GM12878 (cell line): Measurements from ENCODE around the gene AQP2. TPM values are rescaled to one million over a fixed set of nuclear protein-coding genes. Genes with fewer than 3 reads are reported as not detected.
A peak's percentile ranks its signal among the peaks of the same experiment; 100 is the strongest.
"Not testable (repeated sequence)": the region's sequence is repeated elsewhere in the genome, so short reads cannot be mapped to it uniquely, and the experiment has no call there.

ENCODE experiments used
- ATAC-seq: fragments of 200-7000 bp; cut with Tn5 transposase; 3 replicates; pipeline ENCODE4 v1.9.1; 2020; ENCODE audit warnings: mild to moderate bottlenecking, moderate library complexity
- BruUV-seq: library from RNA; stranded (reverse); fragments of 400-500 nt; replicated peaks from 2 replicates; lab custom pipeline; 2021; lab: Mats Ljungman, UMichigan
- CTCF ChIA-PET: fragments of 300-600 bp; sonication (Branson Sonifier 250); formaldehyde crosslinking; extraction: SDS; loops from one replicate; lab custom pipeline; 2021; ENCODE audit warnings: inconsistent platforms; lab: Yijun Ruan, JAX
- POLR2A ChIA-PET: fragments of 350-600 bp; formaldehyde crosslinking; extraction: SDS; loops from one replicate; lab custom pipeline; 2021; ENCODE audit warnings: inconsistent platforms; lab: Charles Lee
- RAD21 ChIA-PET: fragments of 300-600 bp; sonication (Branson Sonifier 250); formaldehyde crosslinking; loops from one replicate; lab custom pipeline; 2023; ENCODE audit warnings: antibody characterized with exemption; ENCODE audit not compliant: unreplicated experiment; lab: Charles Lee
- SMC1A ChIA-PET: fragments of 300-600 bp; sonication (Branson Sonifier 250); formaldehyde crosslinking; loops from one replicate; lab custom pipeline; 2023; ENCODE audit not compliant: unreplicated experiment, uncharacterized antibody; lab: Charles Lee
- DNase-seq: peaks from one replicate; pipeline ENCODE4 v3.0.0-alpha.2; 2011; ENCODE audit warnings: low read depth, low spot score
- FAIRE-seq: peaks from 3 replicates; lab custom pipeline; 2011; peaks lifted over from hg19 to GRCh38; lab: Jason Lieb, UNC
- H2AFZ ChIP-seq: 2 replicates; pipeline ENCODE4 v1.6.0; 2011; ENCODE audit warnings: low read depth, low read length, control low read depth; ENCODE audit not compliant: control insufficient read depth
- H3K27ac ChIP-seq: 2 replicates; pipeline ENCODE4 v1.5.1; 2011; ENCODE audit warnings: control low read depth; ENCODE audit not compliant: control insufficient read depth, insufficient read depth
- H3K27me3 ChIP-seq, 2 experiments: replicated peaks in 1 of 2; 2 replicates each; pipeline versions ENCODE4 v1.6.0 to v1.6.1; 2011; ENCODE audit warnings: low read length in 1 of 2; ENCODE audit not compliant: control insufficient read depth in 2 of 2, insufficient read depth in 2 of 2
- H3K36me3 ChIP-seq, 2 experiments: 2 replicates each; pipeline ENCODE4 v1.5.1; 2011; ENCODE audit warnings: low read length in 1 of 2; ENCODE audit not compliant: control insufficient read depth in 2 of 2, insufficient read depth in 2 of 2
- H3K4me1 ChIP-seq: 2 replicates; pipeline ENCODE4 v1.6.1; 2011; ENCODE audit warnings: mild to moderate bottlenecking, low read length, moderate library complexity, mixed read lengths; ENCODE audit not compliant: control insufficient read depth, insufficient read depth
- H3K4me2 ChIP-seq: 2 replicates; pipeline ENCODE4 v1.6.0; 2011; ENCODE audit warnings: control low read depth; ENCODE audit not compliant: control insufficient read depth, insufficient read depth
- H3K4me3 ChIP-seq: fragments of 200-600 bp; sonication (generic); 2 replicates; pipeline ENCODE4 v1.5.1; 2016
- H3K79me2 ChIP-seq: 2 replicates; pipeline ENCODE4 v1.6.0; 2011; ENCODE audit warnings: low read length; ENCODE audit not compliant: control insufficient read depth, insufficient read depth
- H3K9ac ChIP-seq: 2 replicates; pipeline ENCODE4 v1.8.0; 2011; ENCODE audit warnings: low read length, control low read depth, mixed read lengths; ENCODE audit not compliant: control insufficient read depth, insufficient read depth
- H3K9me3 ChIP-seq: replicated peaks from 3 replicates; pipeline ENCODE4 v1.5.1; 2011; ENCODE audit warnings: mild to moderate bottlenecking, low read length; ENCODE audit not compliant: control insufficient read depth, insufficient read depth
- H4K20me1 ChIP-seq: 2 replicates; pipeline ENCODE4 v1.6.0; 2011; ENCODE audit not compliant: control insufficient read depth, insufficient read depth
- EP300 ChIP-seq, 2 experiments: fragments of 150-350 bp in 1 of 2; IDR thresholded peaks; 2 replicates each; pipeline ENCODE4 v1.6.1; 2011 to 2012; ENCODE audit warnings: low read depth in 2 of 2, low read length in 2 of 2, borderline replicate concordance in 1 of 2, improper control_type of control experiment in 1 of 2, inconsistent platforms in 1 of 2; ENCODE audit not compliant: control insufficient read depth in 1 of 2
- HCFC1 ChIP-seq: fragments of 150-350 bp; IDR thresholded peaks from 2 replicates; pipeline ENCODE4 v1.6.1; 2014; ENCODE audit warnings: low read length
- HDAC6 ChIP-seq: fragments of 200-600 bp; sonication (generic); IDR thresholded peaks from one replicate; pipeline ENCODE4 v1.8.0; 2017; ENCODE audit warnings: antibody characterized with exemption; ENCODE audit not compliant: unreplicated experiment
- MLLT1 ChIP-seq: fragments of 450-650 bp; IDR thresholded peaks from 2 replicates; pipeline ENCODE4 v1.6.1; 2016; ENCODE audit warnings: mild to moderate bottlenecking
- PML ChIP-seq: IDR thresholded peaks from 2 replicates; pipeline ENCODE4 v1.6.1; 2012; ENCODE audit warnings: low read length, inconsistent platforms
- SMAD1 ChIP-seq: fragments of 450-650 bp; IDR thresholded peaks from 2 replicates; pipeline ENCODE4 v1.6.1; 2018; ENCODE audit warnings: mild to moderate bottlenecking, low read depth; ENCODE audit not compliant: partially characterized antibody
- TCF3 ChIP-seq: IDR thresholded peaks from 2 replicates; pipeline ENCODE4 v1.6.1; 2012; ENCODE audit warnings: low read depth, mild to moderate bottlenecking, low read length, borderline replicate concordance; ENCODE audit not compliant: insufficient read depth
- TCF7 ChIP-seq: IDR thresholded peaks from 2 replicates; pipeline ENCODE4 v1.6.1; 2014; ENCODE audit warnings: antibody characterized with exemption, borderline replicate concordance
- ZNF207 ChIP-seq: fragments of 450-650 bp; IDR thresholded peaks from 2 replicates; pipeline ENCODE4 v1.6.1; 2014; ENCODE audit warnings: antibody characterized with exemption, mild to moderate bottlenecking, borderline replicate concordance
- WGBS: methylation state at CpG from one replicate; pipeline ENCODE4 v1.1.6; 2016; ENCODE audit warnings: low lambda C conversion rate; ENCODE audit not compliant: insufficient replicate concordance, insufficient coverage; ENCODE audit errors: missing lambda C conversion rate; 5-methylcytosine and 5-hydroxymethylcytosine counted together
- in situ Hi-C: fragments of 300-500 bp; cut with MboI; formaldehyde crosslinking; loops from 9 replicates; pipeline ENCODE4 v1.14.3; 2018; ENCODE audit warnings: mixed read lengths
- intact Hi-C: fragments of 100-400 bp; cut with micrococcal nuclease; formaldehyde crosslinking; loops from one replicate; pipeline ENCODE4 v1.14.2; 2022; ENCODE audit not compliant: unreplicated experiment
- polyA plus RNA-seq, 11 experiments: library from polyadenylated mRNA; depleted of rRNA in 4 of 11; unstranded in 6 of 11; stranded (reverse) in 5 of 11; fragments of >200 nt; fragmentation: Nextera tagmentation in 4 of 11; fragmentation: Illumina TruSeq in 1 of 11; extraction: Ambion mirVana in 4 of 11; extraction: Trizol in 1 of 11; gene quantifications; 1 replicate in 1 of 11; 2 replicates in 10 of 11; pipeline versions ENCODE4 v1.2.1 to v1.2.3, GENCODE V29; 2011 to 2016; ENCODE audit warnings: inconsistent platforms in 2 of 11, missing spikeins in 2 of 11, low read depth in 1 of 11
- total RNA-seq, 4 experiments: library from RNA; depleted of rRNA in 3 of 4; stranded (reverse); fragments of >200 nt in 3 of 4; fragmentation: Illumina TruSeq in 1 of 4; extraction: Trizol in 1 of 4; gene quantifications; 2 replicates each; pipeline versions ENCODE4 v1.2.1 to v1.2.3, GENCODE V29; 2013 to 2021

Gene AQP2
- total and polyA plus RNA-seq, 10 of the 15 experiments (the other 5 are each of a cell fraction or from before 2014, with no cell fraction given), result not detected

GRCh38 chr12:49989400-49989799 is 38.9 kb downstream of the AQP2 start:
- H4K20me1 ChIP-seq, H3K9me3 ChIP-seq, H3K27me3 ChIP-seq, ATAC-seq, H3K9ac ChIP-seq, H2AFZ ChIP-seq, intact Hi-C loops, H3K4me1 ChIP-seq, H3K4me3 ChIP-seq, DNase-seq, POLR2A ChIA-PET, H3K79me2 ChIP-seq, FAIRE-seq, in situ Hi-C loops, H3K27ac ChIP-seq, RAD21 ChIA-PET, H3K4me2 ChIP-seq: not testable (repeated sequence)
- ChIA-PET SMC1A (interaction anchor here (1.3 kb wide), 1 partner anchor 36 kb away, joined by 3 read pairs; no protein-coding TSS in a partner anchor), CTCF (interaction anchor here (1.7 to 1.8 kb wide), 2 partner anchors 8 to 14 kb away, joined by 4 to 5 read pairs; no protein-coding TSS in a partner anchor)
- BruUV-seq, result TSS peak; percentile 74
- H3K36me3 ChIP-seq, result peaks cover 5 to 38% of the 10 kb centered on the region in 2 experiments
- 97% methylated on average over 2 of the region's 2 CpGs for WGBS

GRCh38 chr12:49990273-49990672 is 39.7 kb downstream of the AQP2 start:
- RAD21 ChIA-PET, result interaction anchor here (0.6 kb wide), 1 partner anchor 162 kb away, joined by 3 read pairs; the partner anchor contains the start of gene NCKAP5L
- no TSS peak for BruUV-seq

More at GRCh38 chr12:49990273-49990672, 39.7 kb downstream of the AQP2 start:
- in situ Hi-C loops, result no loop called here
- no peaks in the 10 kb centered on the region for H4K20me1 ChIP-seq
- ChIA-PET SMC1A (interaction anchor here (1.1 to 1.3 kb wide), 2 partner anchors 19 to 36 kb away, joined by 3 read pairs; no protein-coding TSS in a partner anchor), CTCF (interaction anchor here (1.4 to 1.8 kb wide), 3 partner anchors 9 to 24 kb away, joined by 4 to 5 read pairs (median 4); no protein-coding TSS in a partner anchor), POLR2A (no interaction called here)
- no peaks in the 10 kb centered on the region for H3K9me3 ChIP-seq
- no peak overlapping the region for H2AFZ ChIP-seq
- no peak overlapping the region for H3K4me3 ChIP-seq
- no peak for DNase-seq
- no peak overlapping the region for H3K27ac ChIP-seq
- H3K27me3 ChIP-seq, result no peaks in the 10 kb centered on the region
- H3K4me2 ChIP-seq, result no peak overlapping the region
- no peak for ATAC-seq
- no peaks in the 10 kb centered on the region for H3K79me2 ChIP-seq
- TF ChIP-seq MLLT1 (no peak), HDAC6 (no peak), TCF3 (no peak), PML (no peak), HCFC1 (no peak), ZNF207 (no peak), TCF7 (no peak), EP300 (IDR thresholded peaks at IDR 0.05; ENCODE audit: borderline replicate concordance in 1 of 2, control insufficient read depth in 1 of 2, low read depth in 2 of 2, low read length in 2 of 2) (no peak), SMAD1 (no peak)
- intact Hi-C loops, result no loop called here
- FAIRE-seq, result no peak
- WGBS, result 99% methylated on average over 4 of the region's 4 CpGs
- H3K4me1 ChIP-seq, result no peaks in the 10 kb centered on the region
- no peak overlapping the region for H3K9ac ChIP-seq
- peaks cover 5 to 41% of the 10 kb centered on the region in 2 experiments for H3K36me3 ChIP-seq
